KOPT-K1 (cell line): ENCODE measurements around the gene KREMEN1.

Experiments
- H3K27ac ChIP-seq: fragments of 200-600 bp; sonication (generic); 2 replicates; pipeline ENCODE4 v1.5.1; 2016; ENCODE audit warnings: antibody characterized with exemption, mild to moderate bottlenecking, low read depth, low read length; ENCODE audit not compliant: poor library complexity, severe bottlenecking
- H3K36me3 ChIP-seq: fragments of 200-600 bp; sonication (generic); 2 replicates; pipeline ENCODE4 v1.5.1; 2017; ENCODE audit warnings: antibody characterized with exemption, mild to moderate bottlenecking, low read length, moderate library complexity; ENCODE audit not compliant: insufficient read depth
- H3K9me3 ChIP-seq: fragments of 200-600 bp; sonication (generic); 2 replicates; pipeline ENCODE4 v1.5.1; 2017; ENCODE audit warnings: antibody characterized with exemption, low read length, mild to moderate bottlenecking; ENCODE audit not compliant: insufficient read depth, poor library complexity, severe bottlenecking

KREMEN1 gene

DNA sequence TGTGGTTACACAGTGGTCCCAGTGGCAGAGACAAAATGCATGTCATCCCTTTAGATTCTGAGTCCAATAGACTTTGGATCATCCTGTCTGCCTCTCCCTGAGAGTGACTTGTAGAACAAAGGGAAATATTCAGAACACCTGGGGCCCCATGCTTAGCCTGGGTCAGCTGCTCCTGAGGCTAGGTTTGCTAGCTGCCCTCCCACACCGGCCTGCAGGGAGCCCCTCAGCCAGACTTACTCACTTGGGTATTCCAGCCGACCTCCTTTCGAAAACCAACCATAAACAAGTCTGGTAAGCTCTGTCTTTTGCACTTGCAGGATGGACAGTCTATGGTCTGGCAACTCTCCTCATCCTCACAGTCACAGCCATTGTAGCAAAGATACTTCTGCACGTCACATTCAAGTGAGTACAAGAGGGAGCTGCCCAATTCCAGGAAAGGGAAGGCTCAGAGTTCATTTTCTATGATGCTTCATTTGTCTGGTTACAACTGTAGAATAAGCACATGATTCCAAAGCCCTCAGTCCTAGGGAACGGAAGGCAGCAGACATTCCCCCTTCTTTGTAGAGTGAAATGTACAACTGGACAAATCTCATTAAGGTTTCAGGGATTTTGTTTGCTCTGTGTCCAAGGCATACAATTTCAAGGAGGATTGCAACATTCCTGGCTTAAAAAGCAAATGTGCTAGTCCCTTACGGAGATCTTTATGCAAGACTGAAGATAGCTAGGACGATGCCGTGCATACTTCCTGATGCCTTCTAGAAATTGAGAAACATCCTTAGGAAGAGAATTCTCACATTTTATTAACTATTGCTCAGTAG is 67.3 kb downstream of the KREMEN1 start:
- Histone ChIP-seq H3K27ac (no peak overlapping the region), H3K9me3 (no peaks in the 10 kb centered on the region), H3K36me3 (no peaks in the 10 kb centered on the region)

GRCh38 chr22:29141078-29141688 is 68.3 kb downstream of the KREMEN1 start:
- no peak overlapping the region for H3K27ac ChIP-seq
- no peaks in the 10 kb centered on the region for H3K36me3 ChIP-seq
- H3K9me3 ChIP-seq, result no peaks in the 10 kb centered on the region

- H3K36me3 ChIP-seq, result no peaks in the 10 kb centered on the region
- no peaks in the 10 kb centered on the region for H3K9me3 ChIP-seq
Measured at GRCh38 chr22:29142116-29142515, 69.3 kb downstream of the KREMEN1 start.

GRCh38 chr22:29143941-29144785 is 71.3 kb downstream of the KREMEN1 start:
- Histone ChIP-seq H3K36me3 (no peaks in the 10 kb centered on the region), H3K9me3 (no peaks in the 10 kb centered on the region), H3K27ac (peak overlapping the region; percentile 30)

More at GRCh38 chr22:29142116-29142515, 69.3 kb downstream of the KREMEN1 start:
- no peak overlapping the region for H3K27ac ChIP-seq

DNA sequence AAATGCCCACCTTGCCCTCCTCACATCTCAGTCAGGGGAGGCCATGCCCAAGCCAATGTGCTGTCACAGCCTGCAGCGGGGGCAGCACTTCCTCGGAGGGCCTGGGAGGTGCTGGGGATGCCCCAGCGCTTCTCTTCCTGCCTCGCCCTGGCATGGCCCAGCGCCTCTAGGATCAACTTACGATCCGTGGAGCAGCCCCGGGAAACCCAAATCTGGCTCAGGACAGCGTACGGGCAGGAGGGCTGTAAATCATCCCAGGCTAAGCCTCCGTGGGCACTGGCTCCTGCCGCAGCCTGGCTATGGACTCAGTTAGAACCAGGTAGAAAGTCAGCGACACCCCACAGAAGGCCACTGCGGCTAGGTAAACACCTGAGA is 71.9 kb downstream of the KREMEN1 start:
- Histone ChIP-seq H3K9me3 (no peaks in the 10 kb centered on the region), H3K36me3 (no peaks in the 10 kb centered on the region), H3K27ac (no peak overlapping the region)

DNA sequence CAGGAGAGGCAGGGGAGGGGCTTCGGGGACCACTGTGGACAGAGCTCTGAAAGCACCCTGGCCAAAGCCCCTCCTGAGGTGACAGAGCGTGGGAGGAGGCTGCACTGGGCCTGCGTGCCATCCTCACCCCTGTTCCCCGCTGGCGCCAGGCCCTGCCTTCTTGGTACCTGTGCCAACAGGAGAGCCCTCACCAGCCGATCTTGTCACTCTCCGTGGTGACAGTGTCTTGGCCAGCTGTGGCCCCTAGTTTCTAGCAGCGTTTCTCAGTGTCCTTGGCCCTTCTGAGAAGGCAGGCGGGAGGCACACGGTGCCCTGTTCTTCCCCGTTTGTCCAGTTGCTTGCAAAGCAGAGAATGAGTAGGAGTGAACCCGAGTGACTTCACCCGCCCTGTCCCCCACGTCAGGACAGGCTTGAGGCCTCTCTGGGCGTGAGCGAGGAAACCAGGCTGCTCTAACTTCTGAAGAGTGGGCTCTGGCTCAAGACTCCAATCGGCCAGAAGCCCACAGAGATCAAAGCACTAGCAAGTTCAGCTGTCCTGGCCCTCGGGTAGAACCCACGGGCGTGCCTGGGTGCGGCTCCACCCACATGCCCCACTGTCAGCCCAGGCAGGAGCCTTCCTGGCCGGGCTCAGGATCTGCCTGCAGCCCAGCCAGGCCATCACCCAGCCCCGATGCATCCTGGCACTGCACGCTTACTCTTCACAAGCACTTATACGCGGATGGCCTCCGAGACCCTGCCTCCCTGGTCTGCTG is 72.7 kb downstream of the KREMEN1 start:
- Histone ChIP-seq H3K36me3 (no peaks in the 10 kb centered on the region), H3K27ac (no peak overlapping the region), H3K9me3 (no peaks in the 10 kb centered on the region)

- no peaks in the 10 kb centered on the region for H3K9me3 ChIP-seq
- no peak overlapping the region for H3K27ac ChIP-seq
- no peaks in the 10 kb centered on the region for H3K36me3 ChIP-seq
Measured at GRCh38 chr22:29146091-29146560, 73.3 kb downstream of the KREMEN1 start.

- Histone ChIP-seq H3K36me3 (no peaks in the 10 kb centered on the region), H3K27ac (no peak overlapping the region), H3K9me3 (no peaks in the 10 kb centered on the region)
Measured at GRCh38 chr22:29146771-29147170, 73.9 kb downstream of the KREMEN1 start.

DNA sequence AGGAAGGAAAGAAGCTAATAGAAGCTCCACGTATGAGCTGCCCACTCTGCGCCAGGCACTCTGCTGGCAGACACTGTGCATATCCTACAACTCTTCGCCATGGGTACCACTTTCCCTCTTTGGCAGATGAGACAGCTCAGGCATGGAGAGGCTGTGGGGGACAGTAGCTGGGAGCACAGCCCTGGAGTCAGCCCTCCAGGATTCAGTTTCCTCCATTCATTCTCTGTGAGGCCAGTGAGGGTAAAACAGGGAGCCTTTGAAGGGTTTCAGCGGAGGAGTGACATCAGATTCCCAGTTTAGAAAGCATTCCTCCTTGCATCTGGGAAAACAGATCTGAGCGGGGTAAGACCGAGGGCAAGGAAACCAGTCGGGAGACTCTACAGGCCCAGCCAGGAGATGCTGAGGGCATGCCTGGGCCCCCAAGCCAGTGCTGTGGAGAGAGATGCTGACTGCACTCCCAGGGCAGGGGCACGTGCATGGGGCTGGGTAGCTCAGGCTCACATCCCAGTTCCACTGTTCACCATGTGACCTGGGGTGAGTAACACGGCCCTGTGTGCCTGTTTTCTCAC is 74.6 kb downstream of the KREMEN1 start:
- Histone ChIP-seq H3K36me3 (no peaks in the 10 kb centered on the region), H3K27ac (no peak overlapping the region), H3K9me3 (no peaks in the 10 kb centered on the region)

- H3K27ac ChIP-seq, result no peak overlapping the region
- H3K36me3 ChIP-seq, result no peaks in the 10 kb centered on the region
- H3K9me3 ChIP-seq, result no peaks in the 10 kb centered on the region
Measured at GRCh38 chr22:29148036-29148435, 75.2 kb downstream of the KREMEN1 start.

DNA sequence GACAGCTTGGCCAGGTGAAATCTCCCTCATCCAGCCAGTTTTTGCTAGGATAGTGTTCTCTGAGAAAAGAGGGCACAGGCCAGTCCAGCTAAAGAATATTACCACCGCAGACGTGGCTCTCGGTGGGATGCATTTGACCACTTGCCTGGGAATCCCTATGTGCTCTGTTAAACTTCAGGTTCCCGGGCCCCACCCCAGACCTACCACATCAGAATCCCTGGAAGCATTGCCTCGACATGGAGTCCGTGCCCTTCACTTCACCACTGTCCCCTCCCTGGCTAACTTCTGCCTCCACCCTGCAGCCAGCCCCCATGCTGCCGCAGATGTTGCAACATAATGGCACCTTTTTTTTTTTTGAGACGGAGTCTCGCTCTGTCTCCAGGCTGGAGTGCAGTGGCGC is 76.0 kb downstream of the KREMEN1 start:
- H3K36me3 ChIP-seq, result no peaks in the 10 kb centered on the region
- H3K9me3 ChIP-seq, result no peaks in the 10 kb centered on the region
- no peak overlapping the region for H3K27ac ChIP-seq

- Histone ChIP-seq H3K27ac (no peak overlapping the region), H3K36me3 (no peaks in the 10 kb centered on the region), H3K9me3 (no peaks in the 10 kb centered on the region)
Measured at GRCh38 chr22:29149841-29150555, 77.2 kb downstream of the KREMEN1 start.

- Histone ChIP-seq H3K27ac (no peak overlapping the region), H3K9me3 (no peaks in the 10 kb centered on the region), H3K36me3 (no peaks in the 10 kb centered on the region)
Measured at GRCh38 chr22:29150701-29151100, 77.9 kb downstream of the KREMEN1 start.

- Histone ChIP-seq H3K9me3 (no peaks in the 10 kb centered on the region), H3K27ac (no peak overlapping the region), H3K36me3 (no peaks in the 10 kb centered on the region)
Measured at GRCh38 chr22:29151316-29151715, 78.5 kb downstream of the KREMEN1 start.
